Astrocyte of the spinal cord (primary cell): ENCODE results near the gene LEFTY1.
A peak's percentile ranks its signal among the peaks of the same experiment; 100 is the strongest.
"Not testable (repeated sequence)": the region's sequence is repeated elsewhere in the genome, so short reads cannot be mapped to it uniquely, and the experiment has no call there.

Experiments used
- DNase-seq: peaks from one replicate; pipeline ENCODE4 v3.0.0; 2011; ENCODE audit warnings: low read depth, low spot score
- H3K4me3 ChIP-seq: 2 replicates; pipeline ENCODE4 v1.5.1; 2011; ENCODE audit warnings: low read depth, mild to moderate bottlenecking, low read length, moderate library complexity
- in situ Hi-C: cut with HindIII; loops from 2 replicates; pipeline ENCODE4 v1.10.0; 2017; ENCODE audit warnings: low sequenced_read_pairs
- TF ChIP-seq, protein P1 (sequence below): IDR thresholded peaks from 2 replicates; pipeline ENCODE4 v1.5.1; 2012; ENCODE audit warnings: low read depth, mild to moderate bottlenecking, low read length, inconsistent platforms

The LEFTY1 gene, protein sequence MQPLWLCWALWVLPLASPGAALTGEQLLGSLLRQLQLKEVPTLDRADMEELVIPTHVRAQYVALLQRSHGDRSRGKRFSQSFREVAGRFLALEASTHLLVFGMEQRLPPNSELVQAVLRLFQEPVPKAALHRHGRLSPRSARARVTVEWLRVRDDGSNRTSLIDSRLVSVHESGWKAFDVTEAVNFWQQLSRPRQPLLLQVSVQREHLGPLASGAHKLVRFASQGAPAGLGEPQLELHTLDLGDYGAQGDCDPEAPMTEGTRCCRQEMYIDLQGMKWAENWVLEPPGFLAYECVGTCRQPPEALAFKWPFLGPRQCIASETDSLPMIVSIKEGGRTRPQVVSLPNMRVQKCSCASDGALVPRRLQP

GRCh38 chr1:225888898-225889601, at the start of gene LEFTY1:
Gene LEFTY1 (minus strand): TSS chr1:225889146. CDS start chr1:225889066, 80 bp downstream.
- in situ Hi-C loops: no loop called here
- no peak within 1 kb of the TSS for H3K4me3 ChIP-seq
- TF ChIP-seq, protein P1, sequence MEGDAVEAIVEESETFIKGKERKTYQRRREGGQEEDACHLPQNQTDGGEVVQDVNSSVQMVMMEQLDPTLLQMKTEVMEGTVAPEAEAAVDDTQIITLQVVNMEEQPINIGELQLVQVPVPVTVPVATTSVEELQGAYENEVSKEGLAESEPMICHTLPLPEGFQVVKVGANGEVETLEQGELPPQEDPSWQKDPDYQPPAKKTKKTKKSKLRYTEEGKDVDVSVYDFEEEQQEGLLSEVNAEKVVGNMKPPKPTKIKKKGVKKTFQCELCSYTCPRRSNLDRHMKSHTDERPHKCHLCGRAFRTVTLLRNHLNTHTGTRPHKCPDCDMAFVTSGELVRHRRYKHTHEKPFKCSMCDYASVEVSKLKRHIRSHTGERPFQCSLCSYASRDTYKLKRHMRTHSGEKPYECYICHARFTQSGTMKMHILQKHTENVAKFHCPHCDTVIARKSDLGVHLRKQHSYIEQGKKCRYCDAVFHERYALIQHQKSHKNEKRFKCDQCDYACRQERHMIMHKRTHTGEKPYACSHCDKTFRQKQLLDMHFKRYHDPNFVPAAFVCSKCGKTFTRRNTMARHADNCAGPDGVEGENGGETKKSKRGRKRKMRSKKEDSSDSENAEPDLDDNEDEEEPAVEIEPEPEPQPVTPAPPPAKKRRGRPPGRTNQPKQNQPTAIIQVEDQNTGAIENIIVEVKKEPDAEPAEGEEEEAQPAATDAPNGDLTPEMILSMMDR: no peak
- no peak for DNase-seq

DNA sequence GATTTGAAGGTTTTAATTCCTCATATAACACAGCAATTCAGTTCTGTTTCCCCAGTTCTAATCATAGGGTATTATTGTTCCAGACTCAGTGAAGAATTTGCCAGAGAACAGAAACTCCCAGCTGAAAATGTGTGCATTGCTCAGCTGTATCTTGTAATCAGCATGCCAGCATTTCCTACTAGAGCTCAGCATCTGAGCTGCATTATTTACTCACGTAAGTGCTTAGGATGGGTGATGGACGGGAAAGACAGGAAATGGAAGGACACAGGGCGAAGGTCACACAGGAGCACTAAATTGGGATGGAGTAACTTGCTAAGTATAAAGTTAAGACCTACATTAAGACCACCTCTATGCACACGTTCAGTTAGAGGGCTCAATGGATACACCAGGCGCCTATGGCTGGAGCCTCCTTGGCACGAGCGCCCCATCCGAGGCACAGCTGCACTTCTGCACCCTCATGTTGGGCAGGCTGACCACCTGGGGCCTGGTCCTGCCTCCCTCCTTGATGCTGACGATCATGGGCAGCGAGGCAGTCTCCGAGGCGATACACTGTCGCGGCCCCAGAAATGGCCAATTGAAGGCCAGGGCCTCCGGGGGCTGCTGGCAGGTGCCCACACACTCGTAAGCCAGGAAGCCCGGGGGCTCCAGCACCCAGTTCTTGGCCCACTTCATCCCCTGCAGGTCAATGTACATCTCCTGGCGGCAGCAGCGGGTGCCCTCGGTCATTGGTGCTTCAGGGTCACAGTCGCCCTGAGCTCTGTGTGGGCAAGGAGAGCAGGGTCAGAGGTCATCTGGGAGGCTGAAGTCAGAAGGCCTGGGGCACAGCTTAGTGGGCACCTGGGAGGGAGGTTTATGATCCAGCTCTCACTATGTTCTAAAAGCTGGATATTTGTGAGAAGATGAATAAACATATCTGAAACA, 48.4 kb upstream of the LEFTY1 start:
- in situ Hi-C loops: no loop called here
- no peak overlapping the region for H3K4me3 ChIP-seq
- no peak for DNase-seq
- TF ChIP-seq, protein P1: no peak

GRCh38 chr1:225936523-225936922, 47.6 kb upstream of the LEFTY1 start:
- TF ChIP-seq, protein P1: no peak
- no peak overlapping the region for H3K4me3 ChIP-seq
- no peak for DNase-seq
- in situ Hi-C loops: no loop called here

DNA sequence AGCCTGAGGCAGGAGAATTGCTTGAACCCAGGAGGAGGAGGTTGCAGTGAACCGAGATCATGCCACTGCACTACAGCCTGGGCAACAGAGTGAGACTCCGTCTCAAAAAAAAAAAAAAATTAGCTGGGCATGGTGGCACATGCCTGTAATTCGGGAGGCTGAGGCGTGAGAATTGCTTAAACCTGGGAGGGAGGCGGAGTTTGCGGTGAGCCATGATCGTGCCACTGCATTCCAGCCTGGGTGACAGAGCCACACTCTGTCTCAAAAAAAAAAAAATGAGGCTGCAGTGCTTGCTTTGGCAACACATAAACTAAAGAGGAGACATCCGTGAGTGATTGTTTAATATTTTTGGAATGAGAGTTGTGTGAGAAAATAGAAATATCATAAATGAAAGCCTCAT, 47.1 kb upstream of the LEFTY1 start:
- DNase-seq, H3K4me3 ChIP-seq, in situ Hi-C loops: not testable (repeated sequence)

GRCh38 chr1:225934711-225935110, 45.8 kb upstream of the LEFTY1 start:
- H3K4me3 ChIP-seq: no peak overlapping the region
- in situ Hi-C loops: no loop called here
- TF ChIP-seq, protein P1: no peak
- no peak for DNase-seq

DNA sequence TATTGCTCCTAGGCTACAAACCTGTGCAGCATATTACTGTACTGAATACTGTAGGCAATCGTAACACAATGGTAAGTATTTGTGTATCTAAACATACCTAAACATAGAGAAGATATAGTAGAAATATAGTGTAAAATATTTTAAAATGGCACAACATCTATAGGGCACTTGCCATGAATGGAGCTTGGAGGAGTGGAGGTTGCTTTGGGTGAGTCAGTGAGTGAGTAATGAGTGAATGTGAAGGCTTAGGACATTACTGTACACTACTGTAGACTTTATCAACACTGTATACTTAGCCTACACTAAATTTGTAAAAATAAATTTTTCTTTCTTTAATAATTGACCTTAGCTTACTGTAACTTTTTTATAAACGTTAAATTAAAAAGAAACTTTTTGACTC, 44.1 kb upstream of the LEFTY1 start:
- TF ChIP-seq, protein P1: no peak
- no peak overlapping the region for H3K4me3 ChIP-seq
- DNase-seq: peak; percentile 40
- in situ Hi-C loops: no loop called here
